ENCODE results near the gene SYCP2L. TPM values are rescaled to one million over a fixed set of nuclear protein-coding genes. Genes with fewer than 3 reads are reported as not detected.

SYCP2L gene
- total and polyA plus RNA-seq, 2 donors (not counting 3 experiments of a cell fraction or from before 2014, with no cell fraction given): not detected

DNA sequence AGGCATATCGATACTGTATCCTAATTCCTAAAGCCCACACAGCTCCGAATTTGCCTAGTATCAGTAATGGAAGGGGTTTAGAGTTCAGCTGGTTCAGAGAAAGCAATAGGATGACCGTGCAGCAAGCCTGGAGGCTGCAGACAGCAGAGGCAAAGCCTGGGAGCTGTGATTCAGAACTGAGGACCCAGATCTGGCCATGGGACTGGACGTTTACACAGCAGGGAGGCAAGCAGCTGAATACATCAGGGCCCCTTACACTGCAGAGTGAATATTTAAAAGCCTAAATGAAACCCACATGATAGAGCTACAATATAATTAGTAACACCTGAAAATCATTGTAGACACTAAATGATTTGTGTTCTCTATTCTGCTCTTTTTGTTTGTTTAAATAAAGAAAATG, 119.2 kb downstream of the SYCP2L start:
- intact Hi-C loops (cut with micrococcal nuclease) (no loop called here), dilution Hi-C loops (cut with MboI; ENCODE audit: extremely low pct_ligation_motif_present, low sequenced_read_pairs) (no loop called here)
- Histone ChIP-seq H3K9me1 (replicated peaks; ENCODE audit: control insufficient read depth, extremely low read depth, insufficient read depth, low read length) (no peaks in the 10 kb centered on the region), H3K27ac (ENCODE audit: insufficient read depth, low read depth, low read length) (no peak overlapping the region), H3K36me3 (ENCODE audit: control insufficient read depth in 2 of 2, extremely low read depth in 1 of 2, insufficient read depth in 2 of 2, low read length in 2 of 2) (no peaks in the 10 kb centered on the region), H4K20me1 (replicated peaks; ENCODE audit: control insufficient read depth, extremely low read depth, insufficient read depth, low read length) (no peaks in the 10 kb centered on the region), H3K9ac (replicated peaks; ENCODE audit: extremely low read depth, insufficient read depth, low read length) (no peak overlapping the region), H2AFZ (ENCODE audit: low read depth, low read length) (no peak overlapping the region), H3K4me1 (ENCODE audit: control insufficient read depth, extremely low read depth, insufficient read depth, low read length) (peaks cover 8% of the 10 kb centered on the region), H3K4me3 (replicated peaks in 1 of 3; ENCODE audit: insufficient read depth in 1 of 3, low read depth in 1 of 3, low read length in 3 of 3) (no peak overlapping the region), H3K79me2 (ENCODE audit: control insufficient read depth, insufficient read depth, low read length) (no peaks in the 10 kb centered on the region), H3K4me2 (ENCODE audit: insufficient read depth, low read length) (no peak overlapping the region), H3K27me3 (ENCODE audit: control insufficient read depth in 2 of 2, insufficient read depth in 2 of 2, low read length in 2 of 2) (peaks cover 0 to 4% of the 10 kb centered on the region in 2 experiments), H3K9me3 (replicated peaks; ENCODE audit: control insufficient read depth, insufficient read depth, low read length) (no peaks in the 10 kb centered on the region)
- no peak for FAIRE-seq
- no peak for DNase-seq (ENCODE audit: low read depth, low spot score)
- CTCF ChIA-PET: interaction anchor here (1.2 to 1.6 kb wide), 2 partner anchors 52 to 63 kb away, joined by 4 to 5 read pairs; no protein-coding TSS in a partner anchor
- BruUV-seq (replicated peaks): no TSS peak
- POLR2A ChIA-PET: no interaction called here
- no peak for TF ChIP-seq EZH2 (IDR thresholded peaks at IDR 0.05; ENCODE audit: borderline replicate concordance, low read depth, low read length, severe bottlenecking)
- no peak for TF ChIP-seq GATA2 (IDR thresholded peaks at IDR 0.05; ENCODE audit: insufficient read depth, insufficient read length, low read depth, low read length)
- no peak for TF ChIP-seq JUN (IDR thresholded peaks at IDR 0.05; ENCODE audit: borderline replicate concordance, insufficient read depth, insufficient read length, low read depth)
- no peak for TF ChIP-seq MYC (IDR thresholded peaks at IDR 0.05; ENCODE audit: low read depth, low read length)
- TF ChIP-seq, protein P1, sequence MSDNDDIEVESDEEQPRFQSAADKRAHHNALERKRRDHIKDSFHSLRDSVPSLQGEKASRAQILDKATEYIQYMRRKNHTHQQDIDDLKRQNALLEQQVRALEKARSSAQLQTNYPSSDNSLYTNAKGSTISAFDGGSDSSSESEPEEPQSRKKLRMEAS (IDR thresholded peaks at IDR 0.05; ENCODE audit: insufficient read depth, insufficient read length): no peak
- no peak for TF ChIP-seq POLR2AphosphoS5 (IDR thresholded peaks at IDR 0.05; ENCODE audit: insufficient read depth, low read depth, low read length)
- TF ChIP-seq, protein P2, sequence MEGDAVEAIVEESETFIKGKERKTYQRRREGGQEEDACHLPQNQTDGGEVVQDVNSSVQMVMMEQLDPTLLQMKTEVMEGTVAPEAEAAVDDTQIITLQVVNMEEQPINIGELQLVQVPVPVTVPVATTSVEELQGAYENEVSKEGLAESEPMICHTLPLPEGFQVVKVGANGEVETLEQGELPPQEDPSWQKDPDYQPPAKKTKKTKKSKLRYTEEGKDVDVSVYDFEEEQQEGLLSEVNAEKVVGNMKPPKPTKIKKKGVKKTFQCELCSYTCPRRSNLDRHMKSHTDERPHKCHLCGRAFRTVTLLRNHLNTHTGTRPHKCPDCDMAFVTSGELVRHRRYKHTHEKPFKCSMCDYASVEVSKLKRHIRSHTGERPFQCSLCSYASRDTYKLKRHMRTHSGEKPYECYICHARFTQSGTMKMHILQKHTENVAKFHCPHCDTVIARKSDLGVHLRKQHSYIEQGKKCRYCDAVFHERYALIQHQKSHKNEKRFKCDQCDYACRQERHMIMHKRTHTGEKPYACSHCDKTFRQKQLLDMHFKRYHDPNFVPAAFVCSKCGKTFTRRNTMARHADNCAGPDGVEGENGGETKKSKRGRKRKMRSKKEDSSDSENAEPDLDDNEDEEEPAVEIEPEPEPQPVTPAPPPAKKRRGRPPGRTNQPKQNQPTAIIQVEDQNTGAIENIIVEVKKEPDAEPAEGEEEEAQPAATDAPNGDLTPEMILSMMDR (IDR thresholded peaks at IDR 0.05; ENCODE audit: extremely low read depth in 1 of 2, insufficient read depth in 1 of 2, low read depth in 1 of 2, low read length in 2 of 2): no peak
- TF ChIP-seq POLR2A (IDR thresholded peaks at IDR 0.05; ENCODE audit: low read depth, low read length): no peak
- no peak for TF ChIP-seq FOS (IDR thresholded peaks at IDR 0.05; ENCODE audit: borderline replicate concordance, insufficient read depth, low read length)
